GM08714 (cell line): ENCODE data around the gene CLEC1A.

Experiments used
- H3K4me3 ChIP-seq: fragments of 200-500 bp; sonication (Bioruptor generic); 2 replicates; pipeline ENCODE4 v1.5.1; 2014; ENCODE audit warnings: mild to moderate bottlenecking, low read length, inconsistent platforms
- ZNF274 ChIP-seq: IDR thresholded peaks from 2 replicates; pipeline ENCODE4 v1.6.1; 2012; ENCODE audit warnings: mild to moderate bottlenecking, low read depth, low read length

Gene CLEC1A

DNA sequence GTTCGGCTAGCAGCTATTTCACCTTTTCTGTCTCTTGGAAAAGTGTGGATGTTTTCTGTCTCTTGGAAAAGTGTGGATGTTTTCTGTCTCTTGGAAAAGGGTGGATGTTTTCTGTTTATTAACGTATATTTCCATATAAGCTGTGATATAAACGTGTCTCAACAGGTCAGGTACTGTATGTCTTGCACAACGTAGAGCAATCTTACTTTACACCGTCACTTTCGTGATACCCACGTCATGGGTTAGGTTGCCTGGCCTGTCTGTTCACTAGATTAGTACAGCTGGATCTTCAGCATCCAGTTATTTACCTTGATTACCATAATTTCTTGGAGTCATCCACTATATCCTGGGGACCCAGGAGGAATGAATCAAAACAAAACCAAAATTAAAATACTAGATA is 17.1 kb upstream of the CLEC1A start:
- TF ChIP-seq ZNF274, result no peak

DNA sequence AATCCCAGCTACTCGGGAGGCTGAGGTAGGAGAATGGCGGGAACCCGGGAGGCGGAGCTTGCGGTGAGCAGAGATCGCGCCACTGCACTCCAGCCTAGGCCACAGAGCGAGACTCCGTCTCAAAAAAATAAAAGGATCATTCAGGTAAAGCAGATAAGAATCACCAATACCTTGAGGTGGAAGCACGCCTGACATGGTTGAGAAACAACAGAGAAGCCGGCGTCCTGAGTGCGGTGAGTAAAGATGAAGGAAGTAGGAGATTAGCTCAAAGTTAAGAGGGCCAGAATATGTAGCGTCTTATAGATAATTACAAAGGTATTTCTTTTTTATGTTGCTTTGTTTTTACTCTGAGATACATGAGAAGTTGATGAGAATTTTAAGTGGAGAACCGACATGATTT is 16.5 kb upstream of the CLEC1A start:
- no peak for TF ChIP-seq ZNF274
- H3K4me3 ChIP-seq, result no peak overlapping the region

More for the DNA sequence above, 17.1 kb upstream of the CLEC1A start:
- no peak overlapping the region for H3K4me3 ChIP-seq

DNA sequence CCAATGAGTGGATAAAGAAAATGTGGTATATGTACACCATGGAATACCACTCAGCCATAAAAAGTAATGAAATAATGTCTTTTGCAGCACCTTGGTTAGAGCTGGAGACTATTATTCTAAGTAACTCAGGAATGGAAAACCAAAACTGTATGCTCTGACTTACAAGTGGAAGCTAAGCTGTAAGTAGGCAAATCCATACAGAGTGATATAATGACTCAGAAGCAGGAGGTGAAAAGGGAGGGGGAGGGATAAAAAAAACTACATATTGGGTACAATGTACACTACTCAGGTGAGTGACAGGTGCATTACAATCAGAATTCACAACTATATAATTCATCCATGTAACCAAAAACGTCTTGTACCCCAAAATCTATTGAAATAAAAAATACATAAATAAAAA is 15.1 kb upstream of the CLEC1A start:
- H3K4me3 ChIP-seq, result no peak overlapping the region
- TF ChIP-seq ZNF274, result no peak

DNA sequence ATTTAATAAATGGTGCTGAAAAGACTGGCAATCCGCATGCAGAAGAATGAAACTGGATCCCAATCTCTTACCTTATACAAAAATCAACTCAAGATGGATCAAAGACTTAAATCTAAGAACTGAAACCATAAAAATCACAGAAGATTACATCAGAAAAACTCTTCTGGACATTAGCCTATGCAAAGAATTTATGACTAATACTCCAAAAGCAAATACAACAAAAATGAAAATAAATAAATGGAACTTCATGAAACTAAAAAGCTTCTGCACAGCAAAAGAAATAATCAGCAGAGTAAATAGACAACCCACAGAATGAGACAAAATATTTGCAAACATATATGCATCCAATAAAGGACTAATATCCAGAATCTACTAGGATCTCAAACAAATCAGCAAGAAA is 14.3 kb upstream of the CLEC1A start:
- no peak overlapping the region for H3K4me3 ChIP-seq
- TF ChIP-seq ZNF274, result no peak

DNA sequence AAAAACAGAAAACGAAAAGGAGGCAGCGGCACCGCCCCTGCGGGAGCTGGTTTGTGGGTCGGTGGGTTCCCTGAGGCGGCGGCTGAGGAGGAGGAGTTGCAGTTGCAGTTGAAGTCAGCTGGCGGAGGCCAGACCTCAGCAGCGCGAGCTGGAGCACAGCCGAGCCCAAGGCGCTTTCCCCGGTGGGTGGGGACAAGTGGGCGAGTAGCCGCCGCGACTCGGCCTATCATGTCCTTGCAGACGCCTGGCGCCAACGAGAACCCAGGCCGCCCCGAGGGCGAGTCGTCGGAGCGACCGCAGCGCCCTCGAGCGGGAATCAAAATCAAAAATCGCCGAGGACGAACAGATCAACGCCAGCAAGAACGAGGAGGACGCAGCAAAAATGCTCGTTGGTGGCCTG is 12.7 kb upstream of the CLEC1A start:
- no peak for TF ChIP-seq ZNF274
- H3K4me3 ChIP-seq, result no peak overlapping the region; the same call in 1 of the 2 replicates

DNA sequence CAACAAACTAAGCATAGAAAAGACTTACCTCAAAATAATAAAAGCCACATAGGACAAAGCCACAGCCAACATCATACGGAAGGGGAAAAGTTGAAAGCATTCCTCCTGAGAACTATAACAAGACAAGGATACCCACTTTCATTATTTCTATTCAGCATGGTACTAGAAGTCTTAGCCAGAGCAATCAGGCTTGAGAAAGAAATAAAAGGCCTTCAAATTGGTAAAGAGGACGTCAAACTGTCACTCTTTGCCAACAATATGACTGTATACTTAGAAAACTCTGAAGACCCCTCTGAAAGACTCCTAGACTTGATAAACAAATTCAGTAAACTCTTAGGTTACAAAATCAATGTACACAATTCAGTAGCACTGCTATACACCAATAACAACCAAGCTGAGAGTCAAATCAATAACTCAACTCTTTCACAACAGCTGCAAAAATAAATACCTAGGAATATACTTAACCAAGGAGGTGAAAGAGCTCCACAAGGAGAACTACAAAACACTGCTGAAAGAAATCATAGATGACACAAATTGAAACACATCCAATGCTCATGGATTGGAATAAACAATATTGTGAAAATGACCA is 11.6 kb upstream of the CLEC1A start:
- TF ChIP-seq ZNF274, result no peak
- no peak overlapping the region for H3K4me3 ChIP-seq

DNA sequence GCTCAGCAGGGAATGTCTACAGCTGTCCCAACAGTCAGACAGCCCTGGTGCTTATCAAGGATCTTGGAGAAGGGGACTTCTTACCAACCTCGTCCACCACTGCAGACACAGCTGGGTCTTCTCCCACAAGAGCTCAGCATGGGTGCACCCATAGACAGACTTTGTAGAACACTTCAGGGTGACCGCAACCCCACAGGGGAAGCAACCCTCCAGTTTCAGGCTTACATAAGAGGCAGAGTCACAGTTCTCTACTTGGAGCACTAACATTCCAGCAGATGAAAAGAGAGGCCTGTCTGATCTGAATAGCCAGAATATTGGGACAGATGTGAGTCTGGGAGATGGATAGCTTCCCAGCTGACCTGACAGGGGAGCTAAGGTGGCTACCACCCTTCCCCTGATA is 3.5 kb upstream of the CLEC1A start:
- no peak overlapping the region for H3K4me3 ChIP-seq
- no peak for TF ChIP-seq ZNF274

DNA sequence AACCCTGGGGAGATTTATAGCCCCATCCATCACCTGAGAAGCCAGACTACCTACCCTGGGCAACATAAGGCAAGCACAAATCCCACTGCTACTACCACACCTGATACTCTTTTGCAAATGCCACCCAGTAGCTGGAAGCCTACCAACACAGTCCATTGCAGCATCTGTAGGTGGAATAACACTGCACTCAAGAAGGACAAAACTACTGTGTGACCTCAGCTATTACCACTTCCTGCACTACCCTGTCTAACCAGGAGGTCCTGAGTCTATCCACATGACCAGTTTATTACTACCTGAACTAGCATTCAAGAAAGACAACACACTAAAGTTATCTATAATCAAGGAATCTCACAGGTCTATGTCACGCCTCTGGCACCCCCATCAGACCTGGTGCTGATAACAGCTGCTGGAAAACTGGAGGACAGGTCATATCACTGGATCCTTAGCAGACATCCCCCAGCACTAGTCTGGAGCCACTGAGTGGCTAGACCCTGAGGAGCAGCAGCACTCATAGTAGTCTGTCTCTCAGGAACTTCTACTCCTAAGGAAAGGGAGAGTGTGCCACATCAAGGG is 2.9 kb upstream of the CLEC1A start:
- no peak overlapping the region for H3K4me3 ChIP-seq
- no peak for TF ChIP-seq ZNF274

DNA sequence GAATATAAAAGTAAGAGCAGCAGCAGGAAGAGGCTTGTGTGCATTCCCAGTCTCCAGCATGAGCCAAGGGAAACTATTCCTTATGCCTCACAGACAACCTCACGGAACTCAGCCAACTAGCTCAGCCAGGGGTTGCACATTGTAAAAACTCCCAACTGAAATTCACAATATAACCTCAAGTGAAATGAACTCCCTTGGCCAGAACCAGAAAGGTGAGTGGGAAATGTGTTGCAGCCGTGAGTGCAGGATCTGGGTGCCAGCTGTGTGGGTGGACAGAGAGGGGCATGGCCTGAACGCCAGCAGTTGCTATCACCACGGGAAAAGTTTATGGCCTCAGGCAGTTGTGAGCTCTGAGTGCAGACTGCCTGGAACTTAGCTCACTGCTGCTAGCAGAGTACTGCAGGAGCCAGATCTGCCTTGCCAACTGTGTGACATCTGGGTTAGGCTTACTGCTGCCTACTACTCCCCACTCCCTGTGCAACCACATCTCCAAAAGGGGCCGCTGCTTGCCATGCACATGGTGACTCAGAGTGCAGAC is 2.3 kb upstream of the CLEC1A start:
- H3K4me3 ChIP-seq, result no peak overlapping the region
- TF ChIP-seq ZNF274, result no peak

DNA sequence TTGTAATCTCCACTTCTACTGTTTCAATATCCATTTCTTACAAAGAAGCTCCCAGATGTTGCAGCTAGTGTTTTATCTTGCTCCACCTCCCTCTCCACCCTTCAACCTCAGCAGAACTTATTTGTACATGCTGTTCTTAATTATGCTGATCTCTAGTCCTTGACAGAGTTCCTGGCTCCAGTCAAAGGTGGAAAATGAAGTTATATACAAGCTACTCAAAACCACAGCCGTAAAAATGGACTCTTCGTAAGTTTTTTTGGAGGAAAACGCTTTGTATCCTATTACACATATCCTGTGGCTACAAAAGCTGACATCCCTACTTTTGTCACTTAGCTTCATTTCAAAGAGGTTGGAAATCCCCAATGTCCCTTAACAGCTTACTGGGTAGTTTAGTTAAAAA is 1.3 kb downstream of the CLEC1A start:
- no peak overlapping the region for H3K4me3 ChIP-seq
- TF ChIP-seq ZNF274, result no peak

DNA sequence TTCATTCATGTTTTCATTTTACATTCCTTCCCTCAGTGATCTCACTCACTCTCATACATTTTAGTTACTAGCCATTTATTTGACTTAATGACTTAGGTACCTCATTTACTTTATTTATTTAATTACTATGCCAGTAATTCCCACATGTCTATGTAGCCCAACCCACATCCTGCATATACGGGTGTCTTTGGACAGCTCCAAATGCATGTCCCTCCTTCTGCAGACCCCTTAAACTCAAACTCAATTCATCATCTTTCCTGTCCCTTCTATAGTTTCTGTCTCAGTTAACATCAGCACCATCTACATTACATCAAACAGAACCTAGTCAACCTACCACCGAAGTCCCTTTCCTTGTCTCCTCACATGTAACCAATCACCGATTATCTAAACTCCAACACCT is 2.8 kb downstream of the CLEC1A start:
- no peak overlapping the region for H3K4me3 ChIP-seq
- TF ChIP-seq ZNF274, result no peak

DNA sequence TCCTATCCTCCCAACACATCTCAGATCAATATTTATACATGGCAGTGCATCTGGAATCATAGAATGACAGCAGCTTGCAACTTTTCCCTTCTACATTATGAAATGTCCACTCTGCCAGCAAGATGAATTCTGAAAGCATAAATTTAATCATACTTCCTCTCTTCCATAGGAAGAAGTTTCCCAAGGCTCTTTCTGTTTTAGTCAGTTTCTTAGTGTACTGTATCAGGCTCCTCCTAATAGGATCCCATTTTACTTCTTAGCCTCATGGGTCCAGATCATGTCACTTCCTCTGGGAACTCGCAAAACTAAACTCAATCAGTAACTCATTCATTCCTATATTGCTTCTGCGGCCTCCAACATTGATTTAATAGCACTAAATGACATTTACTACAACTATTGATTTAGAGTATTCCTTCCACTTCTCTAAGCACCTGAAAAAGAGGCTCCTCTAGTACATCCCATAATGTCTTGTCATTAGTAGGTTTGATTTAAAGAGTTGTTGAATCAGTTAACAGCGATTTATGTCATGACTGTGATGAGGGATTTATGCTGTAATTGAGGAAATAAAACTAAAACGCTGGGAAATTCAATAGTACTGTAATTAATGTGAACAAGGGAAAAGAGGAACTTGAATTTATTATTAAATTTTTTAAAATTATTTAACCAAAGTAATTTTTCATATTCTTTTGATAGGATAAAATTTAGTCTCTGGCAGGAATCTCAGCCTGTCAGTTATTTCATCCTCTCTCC is 4.0 kb downstream of the CLEC1A start:
- TF ChIP-seq ZNF274, result no peak
- H3K4me3 ChIP-seq, result no peak overlapping the region

DNA sequence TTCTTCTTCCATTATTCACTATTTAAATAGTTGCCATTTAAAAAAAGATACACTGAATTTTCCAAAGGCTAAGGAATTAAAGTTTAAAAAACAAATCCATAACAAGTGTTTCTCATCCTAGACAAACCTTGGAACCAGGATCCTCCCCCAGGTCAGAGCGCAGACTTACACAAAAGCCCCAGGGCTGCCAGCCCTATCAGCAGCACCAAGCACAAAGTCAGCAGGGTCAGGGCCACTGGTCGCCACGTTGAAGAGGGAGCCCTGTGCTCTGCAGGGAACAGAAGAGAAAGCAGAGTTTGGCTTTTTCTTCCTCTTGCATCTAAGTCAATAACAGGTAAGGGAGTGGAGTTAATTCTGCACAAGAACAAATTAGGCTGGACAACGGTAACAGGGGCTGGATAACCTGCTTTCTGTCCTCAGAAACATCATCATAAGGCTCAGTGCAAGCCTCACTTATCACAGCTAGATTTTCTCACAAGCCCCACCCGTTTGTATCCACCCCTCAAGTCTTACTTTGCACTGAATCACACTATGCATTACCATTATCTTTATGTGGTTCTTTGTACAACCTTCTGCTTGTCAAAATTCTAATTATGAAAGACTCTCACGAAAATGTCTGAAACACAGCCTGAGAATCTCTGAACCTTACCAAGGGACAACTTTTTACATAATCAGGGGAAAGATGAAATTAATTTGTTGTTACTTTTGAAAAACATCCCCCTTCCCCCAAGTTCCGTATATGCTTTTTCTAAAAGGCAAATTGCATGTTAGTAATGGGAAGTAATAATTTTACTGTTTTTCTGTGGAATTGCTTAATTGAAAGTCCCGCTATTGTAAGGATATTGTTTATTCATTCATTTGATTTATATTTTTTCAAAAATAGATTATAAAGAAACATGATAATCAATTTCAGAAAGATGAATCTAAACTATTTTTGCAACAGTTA is 9.6 kb downstream of the CLEC1A start:
- H3K4me3 ChIP-seq, result no peak overlapping the region
- TF ChIP-seq ZNF274, result no peak

DNA sequence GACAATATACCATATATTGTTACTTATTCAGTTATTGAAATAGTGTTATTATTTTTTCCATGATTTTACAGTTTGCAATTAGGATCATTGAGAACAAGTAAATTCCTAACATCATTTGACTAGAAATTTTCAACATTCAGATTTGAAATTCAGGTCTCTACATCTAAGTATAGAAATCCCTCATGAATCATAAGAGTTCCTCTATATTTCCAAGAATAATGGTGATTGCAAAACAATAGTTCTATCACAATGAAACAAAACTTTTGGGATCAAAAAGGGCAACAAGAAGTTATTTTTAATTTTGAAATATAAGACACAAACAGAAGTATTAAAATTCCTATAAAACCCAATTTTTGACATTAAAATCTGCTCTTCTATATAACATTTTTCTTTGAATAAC is 10.8 kb downstream of the CLEC1A start:
- no peak overlapping the region for H3K4me3 ChIP-seq

DNA sequence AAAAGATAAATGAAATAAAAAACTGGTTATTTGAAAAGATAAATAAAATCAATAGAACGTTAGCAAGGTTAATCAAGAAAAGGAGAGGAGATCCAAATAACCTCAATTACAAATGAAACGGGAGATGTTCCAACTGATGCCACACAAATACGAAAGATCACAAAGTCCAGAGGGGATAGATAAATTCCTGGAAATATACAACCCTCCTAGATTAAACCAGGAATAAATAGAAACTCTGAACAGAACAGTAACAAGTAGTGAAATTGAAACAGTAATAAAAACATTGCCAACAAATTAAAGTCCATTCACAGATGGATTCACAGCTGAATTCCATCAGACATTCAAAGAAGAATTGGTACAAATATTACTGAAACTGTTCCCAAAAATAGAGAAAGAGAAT is 12.4 kb downstream of the CLEC1A start:
- no peak for TF ChIP-seq ZNF274
- H3K4me3 ChIP-seq, result no peak overlapping the region

More for the DNA sequence above, 10.8 kb downstream of the CLEC1A start:
- TF ChIP-seq ZNF274, result no peak
